Body of pancreas (tissue), 4 donors: ENCODE measurements around the gene HNRNPM.

Source experiments
- POLR2A ChIP-seq, 3 donors: fragments of 450-650 bp; IDR thresholded peaks; one replicate each; pipeline ENCODE4 v1.6.1; 2016; ENCODE audit warnings: antibody characterized with exemption in 3 of 3, mild to moderate bottlenecking in 2 of 3
- TF ChIP-seq, protein P1 (sequence below), 7 experiments: fragments of 450-650 bp in 4 of 7; fragments of 200-600 bp in 3 of 7; sonication (generic) in 3 of 7; IDR thresholded peaks; one replicate each; pipeline ENCODE4 v1.5.1; 2016 to 2019; ENCODE audit warnings: antibody characterized with exemption in 7 of 7

DNA sequence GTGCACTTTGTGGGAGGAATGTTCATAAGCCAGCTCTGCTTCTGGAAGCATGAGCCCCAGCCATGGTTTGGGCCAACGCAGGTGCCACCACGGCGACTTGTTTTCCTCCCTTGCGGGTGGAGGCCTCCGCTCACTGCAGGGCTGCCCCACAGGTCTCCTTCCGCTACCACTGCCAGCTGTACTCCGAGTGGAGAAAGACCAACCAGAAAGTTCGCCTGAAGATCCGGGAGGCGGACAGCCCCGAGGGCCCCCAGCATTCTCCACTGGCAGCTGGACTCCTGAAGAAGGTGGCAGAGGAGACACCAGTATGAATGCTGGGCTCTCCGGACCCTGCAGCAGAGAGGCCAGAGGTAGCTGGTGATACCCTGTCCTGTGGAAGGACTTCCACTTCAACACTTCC lies 6.5 kb upstream of the HNRNPM start:
- TF ChIP-seq, protein P1, sequence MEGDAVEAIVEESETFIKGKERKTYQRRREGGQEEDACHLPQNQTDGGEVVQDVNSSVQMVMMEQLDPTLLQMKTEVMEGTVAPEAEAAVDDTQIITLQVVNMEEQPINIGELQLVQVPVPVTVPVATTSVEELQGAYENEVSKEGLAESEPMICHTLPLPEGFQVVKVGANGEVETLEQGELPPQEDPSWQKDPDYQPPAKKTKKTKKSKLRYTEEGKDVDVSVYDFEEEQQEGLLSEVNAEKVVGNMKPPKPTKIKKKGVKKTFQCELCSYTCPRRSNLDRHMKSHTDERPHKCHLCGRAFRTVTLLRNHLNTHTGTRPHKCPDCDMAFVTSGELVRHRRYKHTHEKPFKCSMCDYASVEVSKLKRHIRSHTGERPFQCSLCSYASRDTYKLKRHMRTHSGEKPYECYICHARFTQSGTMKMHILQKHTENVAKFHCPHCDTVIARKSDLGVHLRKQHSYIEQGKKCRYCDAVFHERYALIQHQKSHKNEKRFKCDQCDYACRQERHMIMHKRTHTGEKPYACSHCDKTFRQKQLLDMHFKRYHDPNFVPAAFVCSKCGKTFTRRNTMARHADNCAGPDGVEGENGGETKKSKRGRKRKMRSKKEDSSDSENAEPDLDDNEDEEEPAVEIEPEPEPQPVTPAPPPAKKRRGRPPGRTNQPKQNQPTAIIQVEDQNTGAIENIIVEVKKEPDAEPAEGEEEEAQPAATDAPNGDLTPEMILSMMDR (IDR thresholded peaks at IDR 0.05), result no peak
- no peak for TF ChIP-seq POLR2A (IDR thresholded peaks at IDR 0.05)
